GM21528 (cell line): ENCODE measurements around the gene FATE1.
"Not testable (repeated sequence)": the region's sequence is repeated elsewhere in the genome, so short reads cannot be mapped to it uniquely, and the experiment has no call there.

Source experiments
- ATAC-seq: cut with Tn5 transposase; IDR thresholded peaks from one replicate; pipeline ENCODE4 v1.9.1; 2021; ENCODE audit warnings: mild to moderate bottlenecking, moderate library complexity; ENCODE audit not compliant: unreplicated experiment, low FRiP score

FATE1 gene

GRCh38 chrX:151715752-151716151, at the start of gene FATE1:
FATE1 (plus strand) TSS chrX:151716035; CDS start chrX:151716120, 85 bp downstream.
- no peak for ATAC-seq

- no peak for ATAC-seq
Observed at GRCh38 chrX:151675121-151675746, 40.6 kb upstream of the FATE1 start.

GRCh38 chrX:151676196-151676595, 39.6 kb upstream of the FATE1 start:
- ATAC-seq, result no peak

GRCh38 chrX:151679798-151680402, 35.9 kb upstream of the FATE1 start:
- no peak for ATAC-seq

GRCh38 chrX:151680805-151681204, 35.0 kb upstream of the FATE1 start:
- no peak for ATAC-seq

GRCh38 chrX:151687635-151688034, 28.2 kb upstream of the FATE1 start:
- no peak for ATAC-seq

- ATAC-seq, result no peak
Observed at GRCh38 chrX:151688695-151689094, 27.1 kb upstream of the FATE1 start.

GRCh38 chrX:151692825-151693224, 23.0 kb upstream of the FATE1 start:
- no peak for ATAC-seq

GRCh38 chrX:151694121-151694520, 21.7 kb upstream of the FATE1 start:
- ATAC-seq, result no peak

GRCh38 chrX:151694661-151695582, 20.9 kb upstream of the FATE1 start, which contains the start of gene PRRG3:
PRRG3 (plus strand) TSS chrX:151695458; CDS start chrX:151698815, 3,357 bp downstream.
- no peak for ATAC-seq

- ATAC-seq, result no peak
Observed at GRCh38 chrX:151695583-151696340, 20.1 kb upstream of the FATE1 start.

GRCh38 chrX:151697082-151697481, 18.8 kb upstream of the FATE1 start:
- ATAC-seq, result not testable (repeated sequence)

- ATAC-seq, result no peak
Observed at GRCh38 chrX:151697522-151697921, 18.3 kb upstream of the FATE1 start.

- ATAC-seq, result no peak
Observed at GRCh38 chrX:151698485-151698884, 17.4 kb upstream of the FATE1 start.

- ATAC-seq, result no peak
Observed at GRCh38 chrX:151699746-151700145, 16.1 kb upstream of the FATE1 start.

GRCh38 chrX:151700581-151700980, 15.3 kb upstream of the FATE1 start:
- no peak for ATAC-seq

- ATAC-seq, result no peak
Observed at GRCh38 chrX:151701071-151701470, 14.8 kb upstream of the FATE1 start.

- no peak for ATAC-seq
Observed at GRCh38 chrX:151701531-151701930, 14.3 kb upstream of the FATE1 start.

- ATAC-seq, result no peak
Observed at GRCh38 chrX:151702026-151702714, 13.7 kb upstream of the FATE1 start.
